Smooth muscle cell (in vitro differentiated cells): ENCODE results near the gene ARPP21. TPM values are rescaled to one million over a fixed set of nuclear protein-coding genes. Genes with fewer than 3 reads are reported as not detected.

ENCODE experiments used
- DNase-seq: peaks from one replicate; lab custom pipeline; 2025; ENCODE audit not compliant: unreplicated experiment; lab: John Stamatoyannopoulos, UW
- H2AFZ ChIP-seq: fragments of 200-600 bp; sonication (generic); 2 replicates; pipeline ENCODE4 v1.6.0; 2016; ENCODE audit warnings: antibody characterized with exemption, low read depth, mild to moderate bottlenecking
- H3F3A ChIP-seq: fragments of 200-600 bp; sonication (generic); 2 replicates; pipeline ENCODE4 v1.6.0; 2017; ENCODE audit warnings: antibody characterized with exemption, low read depth
- H3K27ac ChIP-seq: fragments of 200-600 bp; sonication (generic); 2 replicates; pipeline ENCODE4 v1.5.1; 2016; ENCODE audit warnings: low read depth, mild to moderate bottlenecking
- H3K27me3 ChIP-seq: fragments of 200-600 bp; sonication (generic); 2 replicates; pipeline ENCODE4 v1.6.1; 2016; ENCODE audit warnings: low read depth, mild to moderate bottlenecking
- H3K36me3 ChIP-seq: fragments of 200-600 bp; sonication (generic); 2 replicates; pipeline ENCODE4 v1.5.1; 2016; ENCODE audit warnings: low read depth
- H3K4me1 ChIP-seq: fragments of 200-600 bp; sonication (generic); 2 replicates; pipeline ENCODE4 v1.5.1; 2016; ENCODE audit warnings: low read depth
- H3K4me2 ChIP-seq: fragments of 200-600 bp; sonication (generic); 2 replicates; pipeline ENCODE4 v1.6.0; 2016; ENCODE audit warnings: mild to moderate bottlenecking
- H3K4me3 ChIP-seq: fragments of 200-600 bp; sonication (generic); 2 replicates; pipeline ENCODE4 v1.5.1; 2016; ENCODE audit warnings: mild to moderate bottlenecking
- H3K79me2 ChIP-seq: fragments of 200-600 bp; sonication (generic); 2 replicates; pipeline ENCODE4 v1.6.0; 2016; ENCODE audit warnings: low read depth, mild to moderate bottlenecking
- H3K9ac ChIP-seq: fragments of 200-600 bp; sonication (generic); 2 replicates; pipeline ENCODE4 v1.6.0; 2016; ENCODE audit warnings: low read depth
- H3K9me3 ChIP-seq: fragments of 200-600 bp; sonication (generic); replicated peaks from 2 replicates; pipeline ENCODE4 v1.5.1; 2016; ENCODE audit warnings: low read depth
- H4K20me1 ChIP-seq: fragments of 200-600 bp; sonication (generic); 2 replicates; pipeline ENCODE4 v1.6.0; 2016; ENCODE audit warnings: low read depth
- CTCF ChIP-seq: fragments of 200-600 bp; sonication (generic); IDR thresholded peaks from 2 replicates; pipeline ENCODE4 v1.5.1; 2017; ENCODE audit warnings: borderline replicate concordance, mild to moderate bottlenecking, antibody characterized with exemption; ENCODE audit not compliant: insufficient read depth, poor library complexity, severe bottlenecking
- WGBS: methylation state at CpG from one replicate; pipeline ENCODE4 v1.1.7; 2016; ENCODE audit warnings: low lambda C conversion rate; 5-methylcytosine and 5-hydroxymethylcytosine counted together
- polyA plus RNA-seq: library from polyadenylated mRNA; unstranded; fragments of >200 nt; fragmentation: Nextera tagmentation; extraction: Ambion mirVana; gene quantifications from 2 replicates; pipeline ENCODE4 v1.2.1, GENCODE V29; 2016
- total RNA-seq: library from RNA; depleted of rRNA; stranded (reverse); fragments of >200 nt; gene quantifications from 2 replicates; pipeline ENCODE4 v1.2.3, GENCODE V29; 2014

ARPP21 gene
- total and polyA plus RNA-seq, 2 experiments from 2014 or later, result not detected

GRCh38 chr3:35724106-35724505 lies 84.8 kb downstream of the ARPP21 start:
- H3K79me2 ChIP-seq, result no peaks in the 10 kb centered on the region
- H3K4me1 ChIP-seq, result no peaks in the 10 kb centered on the region
- no peak overlapping the region for H3K27ac ChIP-seq
- 72% methylated on average over 4 of the region's 4 CpGs for WGBS
- no peak overlapping the region for H3K9ac ChIP-seq
- no peak overlapping the region for H2AFZ ChIP-seq
- no peaks in the 10 kb centered on the region for H3F3A ChIP-seq
- no peak for DNase-seq
- H3K27me3 ChIP-seq, result peaks cover 15% of the 10 kb centered on the region
- no peaks in the 10 kb centered on the region for H4K20me1 ChIP-seq
- no peak overlapping the region for H3K4me3 ChIP-seq
- no peaks in the 10 kb centered on the region for H3K36me3 ChIP-seq
- H3K4me2 ChIP-seq, result no peak overlapping the region
- TF ChIP-seq CTCF, result no peak
- no peaks in the 10 kb centered on the region for H3K9me3 ChIP-seq

- Histone ChIP-seq H3K4me2 (no peak overlapping the region), H3K9ac (no peak overlapping the region), H3K9me3 (no peaks in the 10 kb centered on the region), H3K79me2 (no peaks in the 10 kb centered on the region), H4K20me1 (no peaks in the 10 kb centered on the region), H3K27ac (no peak overlapping the region), H3K36me3 (no peaks in the 10 kb centered on the region), H3K27me3 (no peaks in the 10 kb centered on the region), H3K4me3 (no peak overlapping the region), H3F3A (no peaks in the 10 kb centered on the region), H3K4me1 (no peaks in the 10 kb centered on the region), H2AFZ (no peak overlapping the region)
- no peak for DNase-seq
- no peak for TF ChIP-seq CTCF
- 74% methylated on average over 3 of the region's 3 CpGs for WGBS
Observed at GRCh38 chr3:35727179-35727578, 87.9 kb downstream of the ARPP21 start.

GRCh38 chr3:35733341-35733740 lies 94.0 kb downstream of the ARPP21 start:
- Histone ChIP-seq H3K36me3 (no peaks in the 10 kb centered on the region), H3K79me2 (no peaks in the 10 kb centered on the region), H3F3A (no peaks in the 10 kb centered on the region), H3K9me3 (no peaks in the 10 kb centered on the region), H3K4me3 (no peak overlapping the region), H2AFZ (no peak overlapping the region), H3K27ac (no peak overlapping the region), H3K27me3 (peaks cover 31% of the 10 kb centered on the region), H3K4me1 (no peaks in the 10 kb centered on the region), H3K9ac (no peak overlapping the region), H4K20me1 (no peaks in the 10 kb centered on the region), H3K4me2 (no peak overlapping the region)
- TF ChIP-seq CTCF, result no peak
- DNase-seq, result no peak
- 84% methylated on average over 9 of the region's 9 CpGs for WGBS

- Histone ChIP-seq H3K9me3 (no peaks in the 10 kb centered on the region), H3K36me3 (no peaks in the 10 kb centered on the region), H2AFZ (no peak overlapping the region), H3K4me3 (no peak overlapping the region), H3K27ac (no peak overlapping the region), H3F3A (no peaks in the 10 kb centered on the region), H3K4me1 (no peaks in the 10 kb centered on the region), H3K4me2 (no peak overlapping the region), H4K20me1 (no peaks in the 10 kb centered on the region), H3K27me3 (peaks cover 31% of the 10 kb centered on the region), H3K9ac (no peak overlapping the region), H3K79me2 (no peaks in the 10 kb centered on the region)
- 82% methylated on average over 2 of the region's 2 CpGs for WGBS
- TF ChIP-seq CTCF, result no peak
- no peak for DNase-seq
Observed at GRCh38 chr3:35733864-35734263, 94.5 kb downstream of the ARPP21 start.
